GM12801 (cell line): ENCODE data around the gene DSCAM.

ENCODE experiments used
- CTCF ChIP-seq: IDR thresholded peaks from one replicate; pipeline ENCODE4 v1.5.1; 2011; ENCODE audit warnings: control low read depth; ENCODE audit not compliant: insufficient read length; ENCODE audit errors: extremely low read depth

The DSCAM gene

GRCh38 chr21:40053007-40053406 lies 794.0 kb downstream of the DSCAM start:
- TF ChIP-seq CTCF = no peak

GRCh38 chr21:40052276-40052675 lies 794.7 kb downstream of the DSCAM start:
- no peak for TF ChIP-seq CTCF

GRCh38 chr21:40051801-40052200 lies 795.2 kb downstream of the DSCAM start:
- no peak for TF ChIP-seq CTCF

DNA sequence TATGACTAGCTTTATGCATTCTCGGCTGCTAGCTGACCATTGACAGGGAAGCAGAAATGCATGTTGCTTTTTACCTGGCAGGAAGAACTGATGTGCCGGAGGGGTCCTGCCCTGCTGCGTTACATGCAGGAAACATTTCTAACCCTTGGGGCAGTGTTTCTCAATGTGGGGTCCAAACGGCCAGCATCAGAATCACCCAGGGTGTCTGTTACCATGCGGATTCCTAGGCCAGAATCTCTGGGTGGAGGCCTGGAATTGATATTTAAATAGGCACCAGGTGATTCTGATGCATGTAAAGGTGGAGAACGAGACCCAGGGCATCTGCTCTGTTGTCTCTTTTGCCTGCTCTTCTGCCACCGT lies 797.0 kb downstream of the DSCAM start:
- no peak for TF ChIP-seq CTCF

- no peak for TF ChIP-seq CTCF
Observed at GRCh38 chr21:40049031-40049930, 797.7 kb downstream of the DSCAM start.

- no peak for TF ChIP-seq CTCF
Observed at GRCh38 chr21:40047993-40048730, 798.8 kb downstream of the DSCAM start.

DNA sequence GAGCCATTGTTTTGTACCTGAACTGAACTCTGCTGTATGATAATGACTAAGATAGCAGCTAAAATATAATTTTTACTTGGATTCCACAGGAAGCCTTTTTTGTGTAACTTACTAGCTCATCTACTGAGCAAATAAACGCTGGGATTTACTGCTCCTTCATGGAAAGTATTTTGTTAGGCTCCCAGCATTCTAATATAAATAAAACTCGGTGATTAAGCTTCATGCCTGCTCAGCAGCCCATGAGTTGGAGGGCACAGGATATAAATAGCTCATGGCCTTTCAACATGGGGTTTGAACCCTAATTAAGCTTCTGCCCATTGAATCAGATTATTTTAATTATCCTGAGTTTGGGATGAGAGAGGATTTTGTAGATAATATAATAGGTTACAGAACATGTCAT lies 799.7 kb downstream of the DSCAM start:
- TF ChIP-seq CTCF = no peak
